RCC 7860 (cell line): ENCODE data around the gene COL4A6.
A peak's percentile ranks its signal among the peaks of the same experiment; 100 is the strongest.
"Not testable (repeated sequence)": the region's sequence is repeated elsewhere in the genome, so short reads cannot be mapped to it uniquely, and the experiment has no call there.

Experiments
- DNase-seq: peaks from one replicate; pipeline ENCODE4 v3.0.0-alpha.2; 2015; ENCODE audit warnings: low spot score
- FAIRE-seq: peaks from 2 replicates; lab custom pipeline; 2012; peaks lifted over from hg19 to GRCh38; lab: Jason Lieb, UNC

Gene COL4A6

GRCh38 chrX:108438110-108438623 lies at the start of gene COL4A6:
TSS of gene COL4A6 (minus strand) at chrX:108438422. CDS start at chrX:108438196, 226 bp downstream.
- FAIRE-seq, result no peak
- DNase-seq, result no peak

GRCh38 chrX:108485960-108486359 lies 47.7 kb upstream of the COL4A6 start:
- FAIRE-seq, result no peak
- no peak for DNase-seq

- FAIRE-seq, result no peak
- no peak for DNase-seq
These were observed 46.0 kb upstream of the COL4A6 start for GRCh38 chrX:108484251-108484650.

- not testable (repeated sequence) for FAIRE-seq, DNase-seq
These were observed 43.3 kb upstream of the COL4A6 start for GRCh38 chrX:108481528-108481927.

- no peak for FAIRE-seq
These were observed 35.8 kb upstream of the COL4A6 start for GRCh38 chrX:108473979-108474378.

GRCh38 chrX:108468486-108468885 lies 30.3 kb upstream of the COL4A6 start:
- no peak for DNase-seq
- no peak for FAIRE-seq

More at GRCh38 chrX:108473979-108474378, 35.8 kb upstream of the COL4A6 start:
- DNase-seq, result no peak

GRCh38 chrX:108464604-108465003 lies 26.4 kb upstream of the COL4A6 start:
- DNase-seq (no peak), FAIRE-seq (no peak)

GRCh38 chrX:108456971-108457477 lies 18.8 kb upstream of the COL4A6 start:
- FAIRE-seq, result no peak

GRCh38 chrX:108453841-108454240 lies 15.6 kb upstream of the COL4A6 start:
- FAIRE-seq (no peak), DNase-seq (no peak)

More at GRCh38 chrX:108456971-108457477, 18.8 kb upstream of the COL4A6 start:
- no peak for DNase-seq

- FAIRE-seq (no peak), DNase-seq (no peak)
These were observed 9.1 kb upstream of the COL4A6 start for GRCh38 chrX:108447303-108447702.

- FAIRE-seq (no peak), DNase-seq (no peak)
These were observed 4.8 kb upstream of the COL4A6 start for GRCh38 chrX:108442901-108443464.

- FAIRE-seq (no peak), DNase-seq (no peak)
These were observed 1.9 kb upstream of the COL4A6 start for GRCh38 chrX:108439961-108440696.

GRCh38 chrX:108439426-108439942 lies 1.3 kb upstream of the COL4A6 start, which contains the start of gene COL4A5:
TSS of gene COL4A5 (plus strand) at chrX:108439838. CDS start at chrX:108440126, 288 bp downstream.
- FAIRE-seq, result no peak
- peak; percentile 28 for DNase-seq

GRCh38 chrX:108437349-108438109 lies 693 bp downstream of the COL4A6 start:
- FAIRE-seq (no peak), DNase-seq (no peak)

- FAIRE-seq (no peak), DNase-seq (no peak)
These were observed 3.0 kb downstream of the COL4A6 start for GRCh38 chrX:108435261-108435660.

GRCh38 chrX:108426262-108426661 lies 12.0 kb downstream of the COL4A6 start:
- no peak for FAIRE-seq

GRCh38 chrX:108420481-108420880 lies 17.7 kb downstream of the COL4A6 start:
- DNase-seq (no peak), FAIRE-seq (no peak)

More at GRCh38 chrX:108426262-108426661, 12.0 kb downstream of the COL4A6 start:
- no peak for DNase-seq

- DNase-seq (no peak), FAIRE-seq (no peak)
These were observed 18.8 kb downstream of the COL4A6 start for GRCh38 chrX:108419401-108419800.

GRCh38 chrX:108417257-108417656 lies 21.0 kb downstream of the COL4A6 start:
- FAIRE-seq, result peak; percentile 5
- no peak for DNase-seq

- DNase-seq (no peak), FAIRE-seq (no peak)
These were observed 22.3 kb downstream of the COL4A6 start for GRCh38 chrX:108415891-108416290.

GRCh38 chrX:108415146-108415545 lies 23.1 kb downstream of the COL4A6 start:
- DNase-seq, result no peak
- no peak for FAIRE-seq
